ENCODE results near the gene TMEM178B. TPM values are rescaled to one million over a fixed set of nuclear protein-coding genes. Genes with fewer than 3 reads are reported as not detected.

TMEM178B gene
- total RNA-seq, 1 experiment from 2014 or later = 0.39 TPM

DNA sequence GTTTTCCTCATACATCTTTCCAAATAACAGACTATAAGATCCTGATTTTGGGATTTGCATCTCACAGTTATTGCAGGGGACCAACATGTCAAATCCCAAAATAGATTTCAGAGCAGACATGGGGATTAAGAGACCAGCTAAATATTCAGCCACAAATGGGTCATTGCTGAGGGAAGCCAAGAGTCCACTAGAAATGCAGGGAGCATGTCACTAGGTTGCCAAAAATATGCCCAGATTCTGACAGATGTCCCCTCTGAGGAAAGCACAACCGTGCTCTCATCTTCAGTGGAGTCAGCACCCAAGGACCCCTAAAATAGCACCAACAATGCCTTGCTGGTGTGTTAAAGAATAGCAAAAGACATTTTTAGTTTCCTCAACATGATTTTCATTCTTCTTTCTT lies 421.2 kb downstream of the TMEM178B start:
- Histone ChIP-seq H3K4me1 (ENCODE audit: control insufficient read depth, insufficient read depth, low read length) (no peaks in the 10 kb centered on the region), H3K27me3 (ENCODE audit: control insufficient read depth, insufficient read depth, low read length) (peaks cover 5% of the 10 kb centered on the region), H3K36me3 (ENCODE audit: control insufficient read depth, insufficient read depth, low read length) (no peaks in the 10 kb centered on the region), H3K9me3 (ENCODE audit: control insufficient read depth, insufficient read depth, low read depth, low read length) (no peaks in the 10 kb centered on the region), H3K4me3 (ENCODE audit: low read depth in 2 of 2, low read length in 2 of 2) (no peak overlapping the region), H3K27ac (ENCODE audit: low read length) (no peak overlapping the region)
- ChIA-PET POLR2A (no interaction called here), CTCF (no interaction called here)
- in situ Hi-C loops (cut with HindIII; ENCODE audit: low pct_unique_long_range_greater_than_20kb, low sequenced_read_pairs) = no loop called here
- no peak for ATAC-seq
- no TSS peak for BruUV-seq (replicated peaks)
- no peak for TF ChIP-seq TCF7L2 (IDR thresholded peaks at IDR 0.05; ENCODE audit: low read depth, low read length)
- no peak for TF ChIP-seq POLR2AphosphoS5 (IDR thresholded peaks at IDR 0.05; ENCODE audit: low read depth, low read length)
- TF ChIP-seq, protein P1, sequence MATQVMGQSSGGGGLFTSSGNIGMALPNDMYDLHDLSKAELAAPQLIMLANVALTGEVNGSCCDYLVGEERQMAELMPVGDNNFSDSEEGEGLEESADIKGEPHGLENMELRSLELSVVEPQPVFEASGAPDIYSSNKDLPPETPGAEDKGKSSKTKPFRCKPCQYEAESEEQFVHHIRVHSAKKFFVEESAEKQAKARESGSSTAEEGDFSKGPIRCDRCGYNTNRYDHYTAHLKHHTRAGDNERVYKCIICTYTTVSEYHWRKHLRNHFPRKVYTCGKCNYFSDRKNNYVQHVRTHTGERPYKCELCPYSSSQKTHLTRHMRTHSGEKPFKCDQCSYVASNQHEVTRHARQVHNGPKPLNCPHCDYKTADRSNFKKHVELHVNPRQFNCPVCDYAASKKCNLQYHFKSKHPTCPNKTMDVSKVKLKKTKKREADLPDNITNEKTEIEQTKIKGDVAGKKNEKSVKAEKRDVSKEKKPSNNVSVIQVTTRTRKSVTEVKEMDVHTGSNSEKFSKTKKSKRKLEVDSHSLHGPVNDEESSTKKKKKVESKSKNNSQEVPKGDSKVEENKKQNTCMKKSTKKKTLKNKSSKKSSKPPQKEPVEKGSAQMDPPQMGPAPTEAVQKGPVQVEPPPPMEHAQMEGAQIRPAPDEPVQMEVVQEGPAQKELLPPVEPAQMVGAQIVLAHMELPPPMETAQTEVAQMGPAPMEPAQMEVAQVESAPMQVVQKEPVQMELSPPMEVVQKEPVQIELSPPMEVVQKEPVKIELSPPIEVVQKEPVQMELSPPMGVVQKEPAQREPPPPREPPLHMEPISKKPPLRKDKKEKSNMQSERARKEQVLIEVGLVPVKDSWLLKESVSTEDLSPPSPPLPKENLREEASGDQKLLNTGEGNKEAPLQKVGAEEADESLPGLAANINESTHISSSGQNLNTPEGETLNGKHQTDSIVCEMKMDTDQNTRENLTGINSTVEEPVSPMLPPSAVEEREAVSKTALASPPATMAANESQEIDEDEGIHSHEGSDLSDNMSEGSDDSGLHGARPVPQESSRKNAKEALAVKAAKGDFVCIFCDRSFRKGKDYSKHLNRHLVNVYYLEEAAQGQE (IDR thresholded peaks at IDR 0.05; ENCODE audit: insufficient read depth in 1 of 2, low read depth in 2 of 2, low read length in 1 of 2) = no peak
- TF ChIP-seq, protein P2, sequence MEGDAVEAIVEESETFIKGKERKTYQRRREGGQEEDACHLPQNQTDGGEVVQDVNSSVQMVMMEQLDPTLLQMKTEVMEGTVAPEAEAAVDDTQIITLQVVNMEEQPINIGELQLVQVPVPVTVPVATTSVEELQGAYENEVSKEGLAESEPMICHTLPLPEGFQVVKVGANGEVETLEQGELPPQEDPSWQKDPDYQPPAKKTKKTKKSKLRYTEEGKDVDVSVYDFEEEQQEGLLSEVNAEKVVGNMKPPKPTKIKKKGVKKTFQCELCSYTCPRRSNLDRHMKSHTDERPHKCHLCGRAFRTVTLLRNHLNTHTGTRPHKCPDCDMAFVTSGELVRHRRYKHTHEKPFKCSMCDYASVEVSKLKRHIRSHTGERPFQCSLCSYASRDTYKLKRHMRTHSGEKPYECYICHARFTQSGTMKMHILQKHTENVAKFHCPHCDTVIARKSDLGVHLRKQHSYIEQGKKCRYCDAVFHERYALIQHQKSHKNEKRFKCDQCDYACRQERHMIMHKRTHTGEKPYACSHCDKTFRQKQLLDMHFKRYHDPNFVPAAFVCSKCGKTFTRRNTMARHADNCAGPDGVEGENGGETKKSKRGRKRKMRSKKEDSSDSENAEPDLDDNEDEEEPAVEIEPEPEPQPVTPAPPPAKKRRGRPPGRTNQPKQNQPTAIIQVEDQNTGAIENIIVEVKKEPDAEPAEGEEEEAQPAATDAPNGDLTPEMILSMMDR (IDR thresholded peaks at IDR 0.05) = no peak
- no peak for TF ChIP-seq SIN3A (IDR thresholded peaks at IDR 0.05; ENCODE audit: borderline replicate concordance, insufficient read depth, low read depth, low read length)
- DNase-seq (ENCODE audit: low read depth, low spot score) = no peak
- intact Hi-C loops (cut with micrococcal nuclease; ENCODE audit: unreplicated experiment) = no loop called here

DNA sequence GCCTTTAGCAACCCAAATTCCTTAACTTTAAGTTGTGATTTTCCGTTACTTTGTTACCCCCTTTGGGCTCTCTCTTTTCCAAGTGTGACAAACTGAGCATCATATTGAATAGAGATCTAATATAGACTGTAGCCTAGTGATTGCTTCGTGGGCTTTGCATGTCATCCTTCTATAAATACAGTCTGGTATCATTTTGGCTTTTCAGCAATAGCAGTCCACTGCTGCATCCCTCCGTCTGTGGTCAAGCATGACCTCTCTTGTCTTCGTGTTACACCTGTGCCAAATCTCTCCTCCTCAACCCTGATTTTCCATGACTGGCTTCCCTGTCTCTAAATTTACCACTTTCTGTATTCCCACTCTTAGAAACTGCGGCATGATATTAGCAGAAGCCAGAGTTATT lies 423.5 kb downstream of the TMEM178B start:
- no peak overlapping the region for H3K4me3 ChIP-seq (ENCODE audit: low read depth in 2 of 2, low read length in 2 of 2)
- CTCF ChIA-PET = no interaction called here
- no peaks in the 10 kb centered on the region for H3K4me1 ChIP-seq (ENCODE audit: control insufficient read depth, insufficient read depth, low read length)
- DNase-seq (ENCODE audit: low read depth, low spot score) (no peak), ATAC-seq (no peak)
- H3K36me3 ChIP-seq (ENCODE audit: control insufficient read depth, insufficient read depth, low read length) = no peaks in the 10 kb centered on the region
- TF ChIP-seq, protein P2 (IDR thresholded peaks at IDR 0.05) = no peak
- no peak for TF ChIP-seq POLR2AphosphoS5 (IDR thresholded peaks at IDR 0.05; ENCODE audit: low read depth, low read length)
- TF ChIP-seq TCF7L2 (IDR thresholded peaks at IDR 0.05; ENCODE audit: low read depth, low read length) = no peak
- TF ChIP-seq SIN3A (IDR thresholded peaks at IDR 0.05; ENCODE audit: borderline replicate concordance, insufficient read depth, low read depth, low read length) = no peak
- TF ChIP-seq, protein P1 (IDR thresholded peaks at IDR 0.05; ENCODE audit: insufficient read depth in 1 of 2, low read depth in 2 of 2, low read length in 1 of 2) = no peak
- POLR2A ChIA-PET = no interaction called here
- in situ Hi-C loops (cut with HindIII; ENCODE audit: low pct_unique_long_range_greater_than_20kb, low sequenced_read_pairs) (no loop called here), intact Hi-C loops (cut with micrococcal nuclease; ENCODE audit: unreplicated experiment) (no loop called here)
- H3K27ac ChIP-seq (ENCODE audit: low read length) = no peak overlapping the region
- no peaks in the 10 kb centered on the region for H3K9me3 ChIP-seq (ENCODE audit: control insufficient read depth, insufficient read depth, low read depth, low read length)
- BruUV-seq (replicated peaks) = no TSS peak
- H3K27me3 ChIP-seq (ENCODE audit: control insufficient read depth, insufficient read depth, low read length) = peaks cover 9% of the 10 kb centered on the region

Data from Panc1 (cell line).